ENCODE results near the gene RBM18.

RBM18 gene

DNA sequence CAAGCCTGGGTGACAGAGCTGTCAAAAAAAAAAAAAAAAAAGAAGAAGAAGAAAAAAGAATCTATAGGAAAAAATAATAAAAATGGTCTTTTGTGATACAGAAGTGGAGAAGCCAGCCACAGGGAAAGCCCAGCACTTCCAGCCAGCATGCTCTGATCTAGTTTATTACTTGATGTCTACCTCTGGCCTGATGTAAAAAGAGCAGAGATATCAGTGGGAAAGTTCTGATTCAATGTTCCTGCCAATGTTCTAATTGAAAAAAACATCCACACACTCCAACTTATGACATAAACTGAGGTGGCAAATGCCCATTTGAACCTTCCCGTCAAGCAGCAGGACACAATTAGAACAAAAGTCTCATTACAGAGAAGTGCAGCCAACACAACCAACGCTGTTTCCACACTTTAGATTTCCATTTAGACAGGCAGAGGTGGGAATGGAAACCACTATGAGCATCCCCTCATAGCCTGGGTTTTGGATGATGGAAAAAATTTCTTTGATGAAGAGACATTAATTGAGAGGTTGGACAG is 5.7 kb downstream of the RBM18 start:
- DNase-seq (ENCODE audit: low read depth, low spot score) = no peak

DNA sequence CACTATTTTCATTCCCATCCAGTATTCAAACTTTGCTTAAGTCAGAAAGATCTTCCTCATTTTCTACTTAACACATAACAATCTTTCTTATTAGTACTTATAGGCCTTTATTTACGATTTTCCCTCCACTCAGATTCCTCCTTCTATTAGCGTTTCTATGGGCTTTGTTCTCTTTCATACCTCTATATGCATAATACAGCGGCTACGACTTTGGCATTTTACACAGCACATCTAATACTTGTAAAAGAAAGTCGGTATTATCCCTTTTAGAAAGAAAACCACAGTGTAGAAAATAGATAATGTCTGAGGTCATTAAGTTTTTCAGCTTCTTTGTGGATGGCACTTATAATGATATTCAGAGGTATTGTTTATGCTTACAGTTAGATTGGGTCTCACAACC is 8.4 kb downstream of the RBM18 start:
- DNase-seq (ENCODE audit: low read depth, low spot score) = no peak

DNA sequence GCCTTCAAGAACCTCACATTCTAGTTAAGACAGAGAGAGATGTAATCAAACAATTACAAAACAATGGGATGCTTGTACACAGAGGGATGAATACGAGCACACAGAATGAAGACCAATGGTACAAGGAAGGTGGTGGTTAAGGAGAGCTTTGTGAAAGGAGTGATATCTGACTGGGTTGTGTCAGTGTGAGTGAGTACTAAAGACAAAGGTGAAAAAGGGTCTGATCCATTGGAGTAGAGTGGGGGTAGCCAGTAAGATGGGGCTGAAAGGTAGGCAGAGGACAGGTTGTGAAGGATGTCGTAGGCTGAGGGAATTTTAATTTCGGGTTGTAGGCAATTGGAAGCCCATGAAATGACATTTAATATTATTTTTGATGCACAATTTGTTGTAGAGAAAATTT is 9.9 kb downstream of the RBM18 start:
- no peak for DNase-seq (ENCODE audit: low read depth, low spot score)

DNA sequence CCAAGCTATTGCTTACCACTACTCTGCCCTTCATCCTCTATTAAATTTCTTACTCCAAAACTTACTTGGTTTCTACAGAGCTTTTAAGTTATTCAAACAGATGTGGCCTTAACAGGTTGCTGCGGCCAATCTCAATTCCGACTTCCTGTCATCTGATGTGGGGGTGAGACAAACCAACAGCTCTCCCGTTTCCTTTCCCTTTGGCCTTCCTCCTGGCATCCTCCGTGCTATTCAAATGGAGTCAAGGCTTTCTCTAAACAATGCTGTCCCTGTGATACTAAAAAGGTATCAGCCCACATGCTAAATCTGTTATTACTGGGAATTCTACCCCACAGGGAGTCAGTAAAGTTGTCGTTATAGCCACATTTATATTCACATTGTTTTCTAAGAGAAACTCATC is 11.8 kb downstream of the RBM18 start:
- no peak for DNase-seq (ENCODE audit: low read depth, low spot score)

DNA sequence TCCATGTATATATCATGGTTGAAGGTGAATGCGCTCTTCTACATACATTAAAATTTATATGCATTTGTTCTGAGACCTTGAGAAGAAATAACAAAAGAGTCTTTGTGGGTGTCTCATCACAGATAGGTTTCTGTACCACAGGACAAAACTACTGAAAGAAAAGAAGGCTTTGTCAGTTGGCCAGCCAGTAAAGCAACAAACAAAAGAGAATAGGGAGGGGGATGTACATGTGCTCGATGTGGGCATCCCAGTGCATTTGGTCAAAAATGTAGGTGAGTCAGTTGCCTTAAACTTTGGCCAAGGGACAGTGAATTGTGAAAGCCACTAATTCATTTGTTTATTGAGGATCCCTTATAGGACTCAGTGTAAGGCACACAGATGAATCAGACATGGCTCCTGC is 13.3 kb downstream of the RBM18 start:
- DNase-seq (ENCODE audit: low read depth, low spot score) = no peak

DNA sequence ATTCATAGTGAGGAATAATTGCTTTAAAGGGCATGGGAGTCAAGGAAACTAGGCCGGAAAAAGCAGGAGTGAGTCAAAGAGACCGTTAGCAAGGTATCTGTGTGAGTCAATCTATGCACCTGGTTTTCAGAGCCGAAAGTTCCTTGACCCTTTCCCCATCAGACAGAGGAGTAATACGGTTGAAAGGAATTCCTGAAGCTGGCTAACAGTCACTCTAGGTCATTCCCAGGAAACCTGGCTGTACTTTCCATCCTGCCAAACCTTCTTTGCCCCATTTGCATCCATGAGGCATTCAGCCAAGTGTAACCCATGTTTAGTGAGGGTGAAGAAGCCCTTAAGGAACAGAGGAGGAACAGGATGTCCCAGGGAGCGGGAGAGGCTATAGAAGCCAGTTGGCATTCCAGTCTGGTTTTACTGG is 16.2 kb downstream of the RBM18 start:
- DNase-seq (ENCODE audit: low read depth, low spot score) = no peak

DNA sequence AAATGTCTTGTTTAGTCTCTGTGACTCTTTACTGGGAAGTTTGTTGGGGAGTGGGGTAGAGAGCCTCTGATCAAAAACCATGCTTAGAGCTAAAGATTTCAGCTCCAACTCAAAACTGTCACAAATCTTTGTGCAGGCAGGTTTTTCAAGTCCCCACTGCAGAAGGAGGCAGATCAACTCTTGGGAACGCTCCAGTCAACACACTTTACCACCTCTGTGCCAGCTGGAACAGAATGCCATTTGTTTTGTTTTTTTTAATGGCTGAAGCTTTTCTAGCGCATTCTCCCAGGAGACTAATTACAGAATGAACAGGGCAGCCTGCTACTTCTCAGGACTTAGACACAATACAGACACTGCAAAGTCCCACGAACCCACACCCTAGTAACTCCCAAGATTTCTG is 18.0 kb downstream of the RBM18 start:
- no peak for DNase-seq (ENCODE audit: low read depth, low spot score)

DNA sequence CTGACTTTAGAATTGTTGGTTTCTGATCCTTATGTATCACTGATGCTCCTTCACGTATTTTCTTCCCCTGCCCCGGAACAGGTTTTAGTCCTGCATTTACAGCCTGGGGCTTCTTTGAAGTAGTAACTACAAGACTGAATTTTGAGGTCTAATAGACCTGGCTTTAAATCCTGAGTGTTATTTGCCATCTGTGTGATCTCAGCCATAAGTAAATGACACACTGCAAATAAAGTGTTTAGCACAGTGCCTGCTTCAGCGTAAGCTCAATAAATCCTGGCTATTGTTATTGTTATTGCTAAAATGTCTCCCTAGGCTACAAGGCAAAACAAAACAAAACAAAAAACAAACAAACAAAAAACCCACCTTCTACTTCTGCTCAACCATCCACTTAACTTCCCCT is 20.3 kb downstream of the RBM18 start:
- DNase-seq (ENCODE audit: low read depth, low spot score) = no peak

DNA sequence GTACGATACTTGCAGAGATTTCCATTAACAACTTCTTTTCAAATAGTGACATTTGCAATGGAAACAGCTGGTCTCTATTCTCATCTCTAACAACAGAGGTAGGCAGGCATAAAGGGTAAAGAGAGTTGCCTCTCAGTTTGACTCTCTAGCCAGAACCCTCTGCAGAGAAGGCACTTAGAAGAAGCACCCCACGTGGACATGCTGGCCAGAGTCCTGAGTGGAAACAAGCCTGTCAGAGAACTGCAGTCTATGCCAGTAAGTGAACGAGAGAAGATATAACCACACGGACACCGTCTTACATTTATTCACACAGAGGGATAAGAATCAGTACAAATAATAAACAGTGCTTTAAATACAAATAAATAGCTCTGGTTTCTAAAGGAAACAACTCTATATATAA is 24.9 kb downstream of the RBM18 start:
- no peak for DNase-seq (ENCODE audit: low read depth, low spot score)

DNA sequence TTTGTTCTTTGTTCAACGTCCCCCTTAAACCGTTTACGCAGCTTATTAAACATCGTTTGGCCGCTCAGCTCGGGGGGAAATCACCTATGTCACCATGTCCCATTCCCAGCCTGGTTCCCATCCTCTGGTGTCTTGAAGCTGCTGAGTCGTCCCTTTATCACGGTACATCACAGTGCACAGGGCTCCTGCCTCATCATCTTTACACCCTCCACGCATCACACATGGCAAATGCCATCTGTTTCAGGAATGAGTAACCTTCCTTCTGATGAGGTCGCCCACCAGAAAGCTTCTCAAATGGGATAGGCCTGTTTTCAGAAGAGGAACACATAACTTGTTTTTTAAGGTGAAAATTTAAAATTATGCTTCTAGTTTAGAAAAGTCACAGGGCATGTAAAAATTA is 28.0 kb downstream of the RBM18 start:
- DNase-seq (ENCODE audit: low read depth, low spot score) = no peak

DNA sequence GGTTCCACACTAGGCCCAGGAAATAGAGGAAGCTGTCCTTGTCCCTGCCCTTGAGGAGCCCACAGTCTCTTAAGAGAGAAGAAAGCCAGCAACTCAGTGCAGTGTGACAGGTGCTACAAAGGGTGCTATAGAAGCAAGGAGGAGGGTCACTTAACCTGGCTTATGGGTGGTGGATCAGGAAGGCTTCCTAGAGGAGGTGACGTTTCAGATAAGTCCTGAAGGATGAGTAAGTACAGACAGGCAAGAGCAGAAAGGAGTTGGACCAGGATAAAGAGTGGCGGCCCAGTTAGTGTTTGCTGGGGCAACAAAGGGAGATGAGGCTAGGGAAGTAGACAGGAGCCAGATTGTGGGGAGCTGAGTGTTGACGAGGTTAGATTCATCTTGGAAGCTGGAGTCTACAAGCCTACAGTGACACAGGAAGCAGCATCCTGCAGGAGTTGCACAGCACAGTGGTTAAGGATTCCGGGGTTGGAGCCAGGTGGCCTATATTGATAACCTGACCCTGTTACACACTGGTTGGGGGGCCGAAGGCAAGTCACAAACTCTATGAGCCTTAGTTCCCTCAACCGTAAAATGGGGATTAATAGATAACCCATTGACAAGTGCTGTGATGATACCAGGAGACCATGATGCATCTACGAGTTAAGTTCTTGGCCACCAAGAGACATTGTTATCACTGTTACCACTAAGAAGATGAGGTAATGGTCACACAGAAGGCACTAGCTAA is 30.5 kb downstream of the RBM18 start:
- DNase-seq (ENCODE audit: low read depth, low spot score) = no peak

DNA sequence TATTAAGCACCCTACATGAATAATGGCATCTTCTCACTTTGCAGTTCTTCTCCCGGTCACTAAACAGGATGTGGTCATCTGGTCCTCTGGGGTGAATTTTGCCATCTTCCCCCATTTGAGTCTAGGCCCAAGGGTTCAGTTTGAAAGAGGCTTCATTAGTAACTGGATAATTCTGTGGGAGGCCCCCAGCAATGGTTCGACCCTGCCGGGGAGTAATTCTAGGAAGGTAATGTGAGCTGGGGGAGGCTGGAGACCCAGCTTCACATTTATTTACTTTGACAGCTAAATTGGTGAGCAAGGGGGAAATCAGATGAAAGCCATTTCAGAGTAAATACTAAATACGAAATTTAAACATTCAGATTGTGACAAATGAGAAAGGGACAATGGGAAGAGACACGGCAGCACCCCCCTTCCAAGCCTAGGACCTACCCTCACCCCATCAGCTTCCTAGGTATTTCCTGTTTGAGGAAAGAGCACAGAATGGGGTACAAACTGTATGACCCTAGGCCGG is 31.8 kb downstream of the RBM18 start:
- no peak for DNase-seq (ENCODE audit: low read depth, low spot score)

DNA sequence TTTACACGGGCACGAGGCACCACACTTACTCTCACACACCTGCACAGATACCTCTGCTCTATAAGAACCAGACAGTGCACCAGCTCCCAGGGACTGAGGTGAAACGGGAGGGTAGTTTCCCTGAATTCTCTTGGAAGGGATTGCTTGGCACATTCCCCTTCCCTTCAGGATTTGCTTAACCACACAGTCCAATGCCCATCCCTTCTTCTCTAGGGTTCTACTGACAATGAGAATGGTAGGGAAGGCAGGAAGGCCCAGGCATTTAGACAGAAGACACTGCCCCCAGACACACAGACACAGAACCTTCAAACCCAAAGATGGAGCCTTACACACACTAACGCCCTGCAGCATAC is 35.2 kb downstream of the RBM18 start:
- DNase-seq (ENCODE audit: low read depth, low spot score) = no peak

DNA sequence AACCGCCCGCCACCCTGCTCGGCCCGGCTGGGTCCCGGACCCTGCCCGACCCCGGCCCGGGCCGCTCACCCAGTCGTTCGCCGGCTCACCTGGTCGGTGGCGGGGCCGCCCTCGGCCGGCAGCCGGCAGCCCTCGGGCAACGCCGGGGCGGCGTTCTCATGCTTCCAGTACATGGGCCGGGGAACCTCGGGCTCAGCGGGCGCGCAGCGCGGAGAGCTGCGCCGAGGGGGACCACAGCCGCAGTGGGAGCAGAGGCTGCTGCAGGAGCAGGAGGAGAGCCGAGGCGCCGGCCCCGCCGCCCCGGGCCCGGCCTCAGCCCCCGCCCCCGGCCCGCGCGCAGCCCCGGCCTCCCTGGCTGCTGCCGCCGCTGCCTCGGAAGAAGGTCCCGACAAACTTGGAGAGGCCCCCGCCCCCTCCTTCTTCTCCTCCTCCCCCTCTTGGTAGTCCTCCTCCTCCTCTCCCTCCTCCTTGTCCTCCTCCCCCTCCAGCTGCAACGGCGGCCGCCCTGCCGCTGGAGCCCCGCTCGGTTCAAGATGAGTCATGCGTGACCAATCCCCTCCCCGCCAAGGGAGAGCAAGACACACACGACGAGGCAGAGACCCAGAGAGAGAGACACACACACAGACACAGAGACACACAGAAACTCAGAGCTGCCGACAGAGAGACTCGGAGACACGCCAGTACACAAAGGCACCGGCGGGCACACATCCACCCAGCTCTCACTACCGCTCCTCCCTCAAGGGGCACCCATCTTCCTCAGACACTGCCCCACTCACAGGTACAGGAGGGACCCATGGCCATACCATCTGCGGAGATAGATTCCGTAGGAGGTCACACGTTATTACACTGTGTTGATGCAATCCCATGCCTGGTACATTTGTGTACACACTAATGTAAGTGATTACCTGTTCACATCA is 35.8 kb downstream of the RBM18 start, which contains the start of gene LHX6:
TSS of gene LHX6 (minus strand) at position 390 of the 917 bp plus-strand sequence. CDS start at position 173, 217 bp downstream.
- DNase-seq (ENCODE audit: low read depth, low spot score) = no peak

DNA sequence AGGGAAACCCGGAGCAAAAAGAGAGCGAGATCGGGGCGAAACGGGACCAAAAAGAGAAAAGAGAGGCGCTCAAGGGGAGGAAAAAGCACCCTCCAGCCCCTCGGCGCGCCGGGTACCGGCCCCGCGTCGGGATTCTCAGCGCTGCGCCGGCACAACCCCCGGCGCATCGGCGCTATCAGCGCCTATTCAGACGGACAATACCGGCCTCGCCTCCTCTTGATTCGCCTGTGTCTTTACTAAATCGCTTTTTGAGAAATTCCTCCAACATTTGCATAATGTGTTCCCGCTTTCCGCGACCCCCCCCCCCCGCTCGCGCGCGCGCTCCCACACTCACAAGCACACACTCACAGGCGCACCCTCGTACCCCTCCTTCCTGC is 36.5 kb downstream of the RBM18 start:
- no peak for DNase-seq (ENCODE audit: low read depth, low spot score)

DNA sequence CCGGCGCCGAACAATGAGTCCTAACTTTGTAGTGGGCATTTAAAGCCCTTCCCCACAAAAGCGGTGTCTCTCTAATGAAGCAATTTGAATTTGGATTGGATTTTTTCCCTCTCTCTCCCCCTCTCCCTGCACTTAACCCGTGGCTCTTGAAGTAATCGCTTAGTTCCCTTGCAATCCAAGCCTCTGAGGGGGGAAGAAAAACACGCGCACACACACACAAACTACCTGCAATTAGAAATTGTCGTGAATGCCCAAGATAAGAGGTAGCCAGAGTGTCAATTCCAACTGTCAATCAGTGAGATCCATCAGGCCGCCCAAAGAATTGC is 37.1 kb downstream of the RBM18 start:
- DNase-seq (ENCODE audit: low read depth, low spot score) = no peak

DNA sequence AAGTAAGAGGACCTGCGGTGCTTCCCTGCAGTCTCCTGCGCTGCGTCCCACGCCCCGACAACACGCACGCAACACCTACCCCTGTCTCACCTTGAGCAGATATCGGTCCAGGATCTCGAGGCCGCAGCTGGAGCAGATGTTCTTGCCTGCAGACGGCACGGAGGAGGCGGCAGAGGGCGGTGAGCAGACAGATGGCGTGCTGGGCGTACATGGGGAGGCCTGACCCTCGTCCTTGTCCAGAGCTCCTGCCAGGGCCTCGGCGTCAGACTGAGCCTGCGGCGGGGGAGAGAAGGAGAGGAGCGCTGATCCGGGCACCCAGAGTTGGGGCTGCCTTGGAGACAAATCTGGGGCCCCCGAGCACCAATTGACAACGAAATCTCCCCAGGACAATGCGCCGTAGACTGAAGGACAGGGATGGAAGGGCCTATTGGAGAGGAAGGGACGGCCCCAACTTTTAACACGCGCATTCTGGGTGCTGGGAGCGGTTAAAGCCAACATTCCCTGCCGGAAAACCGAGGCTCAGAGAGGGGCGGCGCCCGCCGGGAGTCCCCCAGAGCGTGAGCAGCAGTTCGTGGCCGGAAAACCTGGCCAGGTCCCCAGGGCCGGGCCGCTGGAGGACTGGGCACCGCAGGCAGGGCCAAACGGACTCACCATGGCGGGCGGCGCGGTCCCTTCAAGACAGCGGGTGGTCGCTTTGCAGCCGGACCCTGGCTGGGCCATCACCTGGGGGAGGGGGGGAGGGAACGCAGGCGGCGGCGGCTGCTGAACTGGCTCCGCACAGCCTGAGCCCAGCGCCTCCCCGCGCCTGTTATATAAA is 37.7 kb downstream of the RBM18 start:
- no peak for DNase-seq (ENCODE audit: low read depth, low spot score)

DNA sequence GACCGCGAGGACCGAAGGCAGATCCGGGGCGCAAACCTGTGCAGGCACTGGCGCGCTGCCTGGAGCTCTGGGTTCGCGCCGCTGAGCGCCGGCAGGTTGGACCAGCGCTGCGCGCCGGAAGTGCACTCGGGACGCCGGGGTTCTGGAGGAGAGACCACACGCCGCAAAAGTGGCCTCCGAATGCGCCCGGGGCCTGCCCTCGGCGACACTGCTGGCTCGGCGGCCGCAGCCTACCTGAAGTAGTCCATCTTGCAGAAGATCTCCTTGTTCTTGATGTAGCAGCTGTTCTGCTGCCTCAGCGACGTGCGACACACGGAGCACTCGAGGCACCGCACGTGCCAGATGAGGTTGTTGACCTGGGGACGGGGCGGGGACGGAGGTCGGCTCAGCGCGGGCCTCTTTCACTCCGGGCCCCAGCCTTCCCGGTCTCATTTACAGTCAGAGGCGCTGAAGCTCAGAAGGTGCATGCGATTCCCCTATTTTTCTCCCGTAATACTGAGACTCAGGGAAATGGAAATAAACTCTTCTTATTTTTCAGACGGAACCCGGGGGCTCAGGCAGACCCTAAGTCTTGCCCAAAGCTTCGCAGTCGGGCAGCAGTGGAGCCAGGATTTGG is 38.4 kb downstream of the RBM18 start:
- DNase-seq (ENCODE audit: low read depth, low spot score) = no peak

DNA sequence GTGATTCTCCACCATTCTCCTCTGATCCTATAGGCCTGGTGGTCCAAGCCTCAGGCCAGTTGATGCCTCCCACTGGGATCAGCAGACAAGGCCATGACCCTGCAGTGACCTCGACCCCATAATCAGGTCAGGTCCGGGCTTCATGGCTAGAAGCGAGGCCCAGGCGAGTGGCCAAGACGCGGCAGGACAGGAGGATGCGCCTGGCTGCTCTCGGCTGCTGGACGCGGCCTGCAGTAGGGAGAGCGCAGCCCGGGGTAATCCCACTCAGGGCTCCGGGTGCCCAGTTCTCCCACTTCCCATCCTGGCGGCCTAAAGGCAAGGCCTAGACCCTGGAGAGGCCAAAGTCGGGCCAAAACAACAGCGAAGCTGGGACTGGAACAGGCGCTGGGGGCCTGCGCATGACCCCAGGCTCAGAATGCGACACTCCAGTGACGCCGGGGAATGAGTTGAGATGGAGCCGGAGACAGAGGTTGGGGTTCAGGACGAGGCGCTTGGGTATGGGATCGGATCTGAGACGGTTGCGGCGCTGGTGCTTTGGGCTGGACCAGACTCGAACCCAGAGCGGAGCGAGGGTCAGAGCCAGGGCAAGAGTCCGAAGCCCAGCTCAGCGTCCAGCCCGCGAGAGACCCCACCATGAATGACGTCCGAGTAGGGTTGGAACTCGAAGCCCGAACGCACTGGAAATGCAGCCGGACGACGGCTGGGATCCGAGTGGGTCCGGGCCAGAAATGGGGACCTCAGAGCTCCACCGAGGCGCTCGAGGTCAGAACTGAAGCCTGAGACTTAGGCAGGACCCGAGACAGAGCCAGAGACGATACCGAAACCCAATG is 39.1 kb downstream of the RBM18 start:
- no peak for DNase-seq (ENCODE audit: low read depth, low spot score)

DNA sequence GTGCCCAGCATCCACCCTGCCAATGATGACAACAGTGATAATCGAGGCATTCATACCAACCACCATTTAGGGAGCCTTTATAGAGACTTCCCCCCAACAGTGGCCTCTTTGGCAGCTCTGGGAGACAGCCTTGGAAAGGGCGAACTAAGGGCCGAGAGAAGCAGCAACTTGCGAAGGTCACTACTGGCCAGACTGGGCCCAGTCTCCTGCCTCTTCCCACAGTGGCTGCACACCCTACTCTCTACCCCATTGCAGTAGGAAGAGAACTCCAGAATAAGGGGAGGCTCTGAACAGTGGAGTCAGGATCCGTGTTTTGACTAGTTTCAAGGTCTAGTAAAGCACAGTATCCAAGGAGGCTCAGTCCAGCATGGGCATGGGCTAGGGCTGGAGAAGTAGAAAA is 41.2 kb downstream of the RBM18 start:
- DNase-seq (ENCODE audit: low read depth, low spot score) = no peak

DNA sequence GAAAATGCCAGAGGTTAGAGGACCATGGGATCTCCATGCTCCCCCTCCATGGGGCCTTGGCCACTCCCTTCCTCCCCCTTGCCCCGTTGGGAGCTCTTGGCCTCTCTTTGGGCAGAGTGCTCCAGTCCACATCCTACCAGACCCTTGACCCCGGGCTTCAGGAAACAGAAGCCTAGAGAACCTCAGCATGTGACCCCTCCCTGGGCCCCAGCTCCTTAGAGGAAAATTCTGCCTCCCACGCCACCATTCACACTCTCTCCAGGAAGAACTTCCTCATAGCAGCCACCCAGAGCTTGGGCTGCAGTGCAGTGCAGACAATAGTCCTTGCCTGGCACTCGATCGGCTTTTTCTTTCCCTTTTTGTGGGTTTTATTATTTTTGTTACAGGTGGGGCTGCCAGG is 41.8 kb downstream of the RBM18 start:
- DNase-seq (ENCODE audit: low read depth, low spot score) = no peak

Data from brain pericyte (primary cell).